GM21526 (cell line): Measurements from ENCODE around the gene NPLOC4.

Experiments used
- ATAC-seq: cut with Tn5 transposase; IDR thresholded peaks from one replicate; pipeline ENCODE4 v1.9.1; 2021; ENCODE audit warnings: moderate library complexity; ENCODE audit not compliant: unreplicated experiment, low FRiP score

NPLOC4 gene

DNA sequence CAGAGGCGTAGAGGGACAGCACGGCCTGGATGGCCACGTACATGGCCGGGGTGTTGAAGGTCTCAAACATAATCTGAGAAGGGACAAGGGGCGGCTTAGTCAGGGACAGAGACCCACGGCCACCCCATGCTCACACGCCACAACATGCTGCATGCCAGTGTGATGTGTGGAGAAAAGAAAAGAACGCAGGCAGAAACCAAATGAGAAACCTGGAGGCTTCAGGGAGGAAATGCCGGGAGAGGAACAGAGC is 125.4 kb downstream of the NPLOC4 start:
- ATAC-seq: no peak

GRCh38 chr17:81510785-81511553 is 125.9 kb downstream of the NPLOC4 start:
- ATAC-seq: no peak

GRCh38 chr17:81509972-81510784 is 126.7 kb downstream of the NPLOC4 start:
- ATAC-seq: no peak

DNA sequence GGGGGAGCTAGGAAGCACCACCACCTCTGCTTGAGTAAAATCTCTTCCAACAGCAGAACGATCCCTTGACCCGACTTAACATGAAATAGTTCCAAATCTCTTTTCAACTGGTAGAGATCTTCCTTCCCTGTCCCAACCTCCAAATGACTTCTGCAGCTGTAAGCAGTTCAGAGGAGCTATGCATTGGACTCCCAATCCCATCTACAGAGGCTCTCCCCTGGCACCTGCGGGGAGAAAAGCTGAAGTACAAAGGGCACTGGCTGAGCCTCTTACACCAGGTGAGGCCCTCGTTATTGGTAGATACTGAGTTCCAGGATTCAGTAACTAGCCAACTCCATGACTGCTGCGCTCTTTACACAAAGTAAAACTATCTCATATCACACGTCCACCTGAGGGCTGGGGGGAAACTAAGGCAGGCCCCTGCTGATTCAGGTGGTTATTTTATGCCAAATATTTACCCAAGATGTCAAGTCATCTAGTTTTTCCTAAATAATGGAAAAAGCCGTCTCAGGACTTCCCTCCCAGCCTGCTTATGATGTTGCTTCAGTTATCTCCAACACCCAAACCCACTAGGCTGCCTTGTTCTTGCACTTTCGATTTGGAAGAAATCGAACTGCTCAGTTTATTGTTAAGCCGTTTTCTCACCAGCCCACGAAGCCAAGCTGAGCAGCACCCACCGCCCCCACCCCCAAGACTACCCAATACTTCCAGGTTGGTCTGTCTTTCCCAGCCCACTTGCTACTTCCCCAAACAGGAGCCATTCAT is 127.5 kb downstream of the NPLOC4 start:
- ATAC-seq: no peak

DNA sequence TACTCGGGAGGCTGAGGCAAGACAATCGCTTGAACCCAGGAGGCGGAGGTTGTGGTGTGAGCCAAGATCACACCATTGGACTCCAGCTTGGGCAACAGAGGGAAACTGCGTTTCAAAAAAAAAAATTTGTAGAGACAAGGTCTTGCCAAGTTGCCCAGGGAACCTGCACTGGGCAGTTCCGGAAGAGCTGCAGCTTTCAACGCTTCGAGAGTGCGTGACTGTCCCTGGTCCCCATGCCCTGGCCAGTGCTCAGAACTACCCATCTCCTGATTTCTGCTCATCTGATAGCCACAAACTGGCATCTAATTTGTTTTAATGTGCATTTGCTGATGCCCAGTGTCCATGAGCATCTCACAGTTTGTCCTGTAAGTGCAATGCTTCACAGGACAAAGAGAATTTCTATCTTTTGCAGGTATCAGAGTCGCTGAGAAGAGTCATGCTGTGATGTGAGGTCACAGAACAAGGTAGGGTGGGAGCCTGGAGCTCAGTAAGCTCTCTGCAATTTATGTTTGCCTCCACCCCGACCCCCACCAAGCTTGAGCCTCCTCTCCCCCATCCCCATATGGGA is 128.2 kb downstream of the NPLOC4 start:
- ATAC-seq: no peak
